Hepatocyte (in vitro differentiated cells): ENCODE results near the gene ERBB2. TPM values are rescaled to one million over a fixed set of nuclear protein-coding genes. Genes with fewer than 3 reads are reported as not detected.
"Not testable (repeated sequence)": the region's sequence is repeated elsewhere in the genome, so short reads cannot be mapped to it uniquely, and the experiment has no call there.

Experiments
- DNase-seq: peaks from one replicate; pipeline ENCODE4 v3.0.0-alpha.2; 2016; ENCODE audit warnings: low spot score
- H2AFZ ChIP-seq: fragments of 200-600 bp; sonication (generic); 2 replicates; pipeline ENCODE4 v1.6.0; 2016; ENCODE audit warnings: antibody characterized with exemption, mild to moderate bottlenecking
- H3K27ac ChIP-seq: fragments of 200-600 bp; sonication (generic); 2 replicates; pipeline ENCODE4 v1.5.1; 2016; ENCODE audit warnings: mild to moderate bottlenecking
- H3K27me3 ChIP-seq: fragments of 200-600 bp; sonication (generic); 2 replicates; pipeline ENCODE4 v1.6.1; 2016
- H3K36me3 ChIP-seq: fragments of 200-600 bp; sonication (generic); replicated peaks from 2 replicates; pipeline ENCODE4 v1.5.1; 2016; ENCODE audit warnings: low read depth; ENCODE audit not compliant: insufficient read depth
- H3K4me1 ChIP-seq: fragments of 200-600 bp; sonication (generic); 2 replicates; pipeline ENCODE4 v1.5.1; 2016; ENCODE audit warnings: mild to moderate bottlenecking, moderate library complexity; ENCODE audit not compliant: insufficient read depth
- H3K4me2 ChIP-seq: fragments of 200-600 bp; sonication (generic); 2 replicates; pipeline ENCODE4 v1.6.0; 2016
- H3K4me3 ChIP-seq: fragments of 200-600 bp; sonication (generic); 2 replicates; pipeline ENCODE4 v1.5.1; 2016; ENCODE audit warnings: mild to moderate bottlenecking
- H3K79me2 ChIP-seq: fragments of 200-600 bp; sonication (generic); 2 replicates; pipeline ENCODE4 v1.6.0; 2017; ENCODE audit warnings: mild to moderate bottlenecking
- H3K9me2 ChIP-seq: fragments of 200-600 bp; sonication (generic); replicated peaks from 2 replicates; pipeline ENCODE4 v1.6.0; 2017; ENCODE audit warnings: mild to moderate bottlenecking; ENCODE audit not compliant: insufficient read depth
- H3K9me3 ChIP-seq: fragments of 200-600 bp; sonication (generic); 2 replicates; pipeline ENCODE4 v1.5.1; 2016; ENCODE audit warnings: low read depth, mild to moderate bottlenecking
- H4K20me1 ChIP-seq: fragments of 200-600 bp; sonication (generic); 2 replicates; pipeline ENCODE4 v1.6.0; 2016; ENCODE audit warnings: mild to moderate bottlenecking; ENCODE audit not compliant: insufficient read depth, poor library complexity, severe bottlenecking
- CTCF ChIP-seq: fragments of 200-600 bp; sonication (generic); IDR thresholded peaks from 2 replicates; pipeline ENCODE4 v1.5.1; 2016; ENCODE audit warnings: antibody characterized with exemption, mild to moderate bottlenecking; ENCODE audit not compliant: poor library complexity
- EZH2 ChIP-seq: fragments of 200-600 bp; sonication (generic); IDR thresholded peaks from 2 replicates; pipeline ENCODE4 v1.6.1; 2016; ENCODE audit warnings: antibody characterized with exemption, mild to moderate bottlenecking, borderline replicate concordance
- EZH2phosphoT487 ChIP-seq: fragments of 200-600 bp; sonication (generic); IDR thresholded peaks from one replicate; pipeline ENCODE4 v1.6.1; 2018; ENCODE audit warnings: antibody characterized with exemption, mild to moderate bottlenecking, low read depth, moderate library complexity; ENCODE audit not compliant: unreplicated experiment, severe bottlenecking
- WGBS: methylation state at CpG from one replicate; pipeline ENCODE4 v1.1.6; 2016; ENCODE audit warnings: low lambda C conversion rate; ENCODE audit errors: missing lambda C conversion rate; 5-methylcytosine and 5-hydroxymethylcytosine counted together
- polyA plus RNA-seq: library from polyadenylated mRNA; unstranded; fragments of >200 nt; fragmentation: Nextera tagmentation; extraction: Ambion mirVana; gene quantifications from 2 replicates; pipeline ENCODE4 v1.2.1, GENCODE V29; 2016
- total RNA-seq: library from RNA; depleted of rRNA; stranded (reverse); fragments of >200 nt; gene quantifications from 2 replicates; pipeline ENCODE4 v1.2.3, GENCODE V29; 2014

The ERBB2 gene
- total and polyA plus RNA-seq, 2 experiments from 2014 or later, result 76.4 to 93.1 TPM

- no peaks in the 10 kb centered on the region for H3K4me1 ChIP-seq
- no peak overlapping the region for H3K4me2 ChIP-seq
- no peak overlapping the region for H3K27ac ChIP-seq
- no peaks in the 10 kb centered on the region for H3K9me3 ChIP-seq
- no peaks in the 10 kb centered on the region for H3K36me3 ChIP-seq
- H2AFZ ChIP-seq, result no peak overlapping the region
- no peaks in the 10 kb centered on the region for H3K79me2 ChIP-seq
- no peak for TF ChIP-seq CTCF
- no peak for TF ChIP-seq EZH2
- TF ChIP-seq EZH2phosphoT487, result no peak
- no peaks in the 10 kb centered on the region for H4K20me1 ChIP-seq
- no peaks in the 10 kb centered on the region for H3K9me2 ChIP-seq
- H3K4me3 ChIP-seq, result no peak overlapping the region
- H3K27me3 ChIP-seq, result no peaks in the 10 kb centered on the region
- WGBS, result 96% methylated on average over 4 of the region's 4 CpGs
- no peak for DNase-seq
Measured at GRCh38 chr17:39747745-39748144, 47.9 kb downstream of the ERBB2 start.

DNA sequence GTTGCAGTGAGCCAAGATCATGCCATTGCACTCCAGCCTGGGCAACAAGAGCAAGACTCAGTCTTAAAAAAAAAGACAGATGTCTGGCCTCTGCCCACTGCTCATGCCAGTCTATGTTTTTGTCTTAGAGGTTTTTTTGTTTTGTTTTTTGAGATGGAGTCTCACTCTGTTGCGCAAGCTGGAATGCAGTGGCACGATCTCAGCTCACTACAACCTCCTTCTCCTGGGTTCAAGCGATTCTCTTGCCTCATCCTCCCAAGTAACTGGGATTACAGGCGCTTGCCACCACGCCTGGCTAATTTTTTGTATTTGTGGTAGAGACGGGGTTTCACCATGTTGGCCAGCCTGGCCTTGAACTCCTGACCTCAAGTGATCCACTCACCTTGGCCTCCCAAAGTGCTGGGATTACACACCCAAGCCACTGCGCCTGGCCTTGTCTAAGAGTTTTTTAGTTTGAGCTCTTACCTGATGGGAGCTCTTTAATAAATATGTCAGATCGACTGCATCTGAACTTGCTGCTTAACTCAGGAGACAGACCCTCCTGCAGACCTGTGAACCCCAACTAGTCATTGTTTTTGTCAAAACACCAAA, 48.7 kb downstream of the ERBB2 start:
- H4K20me1 ChIP-seq, H3K9me3 ChIP-seq, H3K27me3 ChIP-seq, H3K4me3 ChIP-seq, H2AFZ ChIP-seq, H3K4me2 ChIP-seq, H3K36me3 ChIP-seq, H3K27ac ChIP-seq, H3K4me1 ChIP-seq, H3K9me2 ChIP-seq, H3K79me2 ChIP-seq, DNase-seq: not testable (repeated sequence)
- WGBS, result 95% methylated on average over 8 of the region's 8 CpGs

GRCh38 chr17:39750131-39751015, 50.5 kb downstream of the ERBB2 start:
- Histone ChIP-seq H3K27me3 (no peaks in the 10 kb centered on the region), H3K27ac (no peak overlapping the region), H3K9me3 (no peaks in the 10 kb centered on the region), H3K4me1 (peaks cover 6% of the 10 kb centered on the region), H4K20me1 (no peaks in the 10 kb centered on the region), H3K36me3 (no peaks in the 10 kb centered on the region), H3K79me2 (no peaks in the 10 kb centered on the region), H2AFZ (no peak overlapping the region), H3K4me2 (no peak overlapping the region), H3K4me3 (no peak overlapping the region), H3K9me2 (no peaks in the 10 kb centered on the region)
- TF ChIP-seq EZH2, result no peak
- TF ChIP-seq EZH2phosphoT487, result no peak
- no peak for TF ChIP-seq CTCF
- WGBS, result 75% methylated on average over 9 of the region's 9 CpGs
- no peak for DNase-seq

DNA sequence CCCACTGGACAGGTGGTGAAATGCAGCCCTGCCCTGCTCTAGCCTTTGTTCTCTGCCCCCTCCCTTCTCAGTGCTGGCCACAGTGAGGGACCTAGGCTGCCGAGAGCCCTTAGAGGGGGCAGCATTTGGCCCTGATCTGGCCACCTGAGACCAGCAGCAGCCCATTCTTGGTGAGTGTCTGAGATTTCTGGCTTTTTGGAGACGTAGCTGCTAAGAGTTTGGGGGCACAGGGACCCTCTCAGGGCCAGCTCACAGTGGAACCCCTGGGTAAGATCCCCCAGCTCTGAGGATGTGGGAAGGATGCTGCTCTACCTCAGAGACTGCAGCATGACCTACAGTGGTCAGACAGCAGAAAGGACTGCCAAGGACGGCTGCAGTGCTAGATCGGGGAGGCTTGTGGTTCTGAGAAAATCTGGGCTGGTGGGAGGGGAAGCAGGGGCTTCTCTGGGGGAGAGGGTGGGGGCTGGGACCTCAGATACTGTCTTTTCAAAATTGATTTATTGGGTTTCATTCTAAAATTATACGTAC, 51.2 kb downstream of the ERBB2 start:
- Histone ChIP-seq H3K4me2 (no peak overlapping the region), H3K27me3 (no peaks in the 10 kb centered on the region), H3K4me3 (no peak overlapping the region), H3K9me2 (no peaks in the 10 kb centered on the region), H3K9me3 (no peaks in the 10 kb centered on the region), H2AFZ (no peak overlapping the region), H3K27ac (no peak overlapping the region), H3K36me3 (no peaks in the 10 kb centered on the region), H4K20me1 (no peaks in the 10 kb centered on the region), H3K79me2 (no peaks in the 10 kb centered on the region), H3K4me1 (peaks cover 6% of the 10 kb centered on the region)
- WGBS, result 84% methylated on average over 5 of the region's 5 CpGs
- no peak for TF ChIP-seq EZH2phosphoT487
- no peak for TF ChIP-seq EZH2
- no peak for TF ChIP-seq CTCF
- DNase-seq, result no peak
